IMR-90 (cell line): ENCODE results near the gene DAND5. TPM values are rescaled to one million over a fixed set of nuclear protein-coding genes. Genes with fewer than 3 reads are reported as not detected.

Experiments used
- ATAC-seq: fragments of 200-7000 bp; cut with Tn5 transposase; 2 replicates; pipeline ENCODE4 v1.9.1; 2020; ENCODE audit warnings: low read depth, mild to moderate bottlenecking, moderate library complexity
- BruUV-seq: library from RNA; stranded (reverse); fragments of 400-500 nt; replicated peaks from 2 replicates; lab custom pipeline; 2021; lab: Mats Ljungman, UMichigan
- CTCF ChIA-PET: fragments of 300-600 bp; formaldehyde crosslinking; extraction: SDS; loops from one replicate; lab custom pipeline; 2021; ENCODE audit warnings: antibody characterized with exemption; lab: Yijun Ruan, JAX
- POLR2A ChIA-PET: fragments of 300-600 bp; sonication (Branson Sonifier 250); formaldehyde crosslinking; loops from one replicate; lab custom pipeline; 2022; ENCODE audit warnings: antibody characterized with exemption; ENCODE audit not compliant: unreplicated experiment; lab: Charles Lee
- DNase-seq: peaks from one replicate; pipeline ENCODE4 v3.0.0; 2013
- H2AFZ ChIP-seq: replicated peaks from 2 replicates; pipeline ENCODE3; 2013; ENCODE audit warnings: low read length, mild to moderate bottlenecking; ENCODE audit not compliant: poor library complexity
- H2AK5ac ChIP-seq: 2 replicates; pipeline ENCODE4 v1.6.1; 2013; ENCODE audit warnings: low read depth, low read length, inconsistent platforms
- H2AK9ac ChIP-seq: replicated peaks from 2 replicates; pipeline ENCODE3; 2013; ENCODE audit warnings: mild to moderate bottlenecking, low read depth, low read length, moderate library complexity; ENCODE audit not compliant: poor library complexity
- H2BK120ac ChIP-seq: 2 replicates; pipeline ENCODE4 v1.6.1; 2013; ENCODE audit warnings: low read depth, low read length, inconsistent platforms
- H2BK15ac ChIP-seq: 3 replicates; pipeline ENCODE4 v1.6.1; 2013; ENCODE audit warnings: low read depth, low read length, inconsistent platforms
- H2BK20ac ChIP-seq: 2 replicates; pipeline ENCODE4 v1.6.1; 2013; ENCODE audit warnings: low read depth, mild to moderate bottlenecking, inconsistent platforms, low read length, moderate library complexity
- H2BK5ac ChIP-seq: 2 replicates; pipeline ENCODE4 v1.6.1; 2013; ENCODE audit warnings: mild to moderate bottlenecking, low read depth, low read length, inconsistent platforms; ENCODE audit not compliant: poor library complexity, severe bottlenecking
- H3K14ac ChIP-seq: replicated peaks from 2 replicates; pipeline ENCODE4 v1.6.1; 2013; ENCODE audit warnings: low read depth, low read length, inconsistent platforms
- H3K18ac ChIP-seq: 2 replicates; pipeline ENCODE4 v1.6.1; 2013; ENCODE audit warnings: low read depth, low read length, control low read depth
- H3K23ac ChIP-seq: 2 replicates; pipeline ENCODE4 v1.6.1; 2013; ENCODE audit warnings: low read depth, low read length, inconsistent platforms
- H3K27ac ChIP-seq: 2 replicates; pipeline ENCODE4 v1.5.1; 2013; ENCODE audit warnings: mild to moderate bottlenecking, control low read depth, low read length; ENCODE audit not compliant: insufficient read depth
- H3K27me3 ChIP-seq: 2 replicates; pipeline ENCODE4 v1.6.1; 2013; ENCODE audit warnings: low read length; ENCODE audit not compliant: control insufficient read depth, insufficient read depth
- H3K36me3 ChIP-seq: 2 replicates; pipeline ENCODE4 v1.6.1; 2013; ENCODE audit warnings: low read length, mixed read lengths; ENCODE audit not compliant: control insufficient read depth, insufficient read depth
- H3K4ac ChIP-seq: 2 replicates; pipeline ENCODE4 v1.6.1; 2013; ENCODE audit warnings: low read depth, low read length, inconsistent platforms
- H3K4me1 ChIP-seq: 2 replicates; pipeline ENCODE4 v1.6.1; 2013; ENCODE audit warnings: low read length, mixed read lengths; ENCODE audit not compliant: control insufficient read depth, insufficient read depth
- H3K4me2 ChIP-seq: 2 replicates; pipeline ENCODE4 v1.6.1; 2013; ENCODE audit warnings: low read depth, mild to moderate bottlenecking, control low read depth, low read length, moderate library complexity
- H3K4me3 ChIP-seq: 2 replicates; pipeline ENCODE4 v1.5.1; 2013; ENCODE audit warnings: low read depth, mild to moderate bottlenecking, control low read depth, low read length, moderate library complexity; ENCODE audit not compliant: insufficient read depth
- H3K56ac ChIP-seq: 2 replicates; pipeline ENCODE4 v1.6.1; 2013; ENCODE audit warnings: low read length, inconsistent platforms; ENCODE audit not compliant: insufficient read depth; ENCODE audit errors: extremely low read depth
- H3K79me1 ChIP-seq, 2 experiments: 2 replicates each; pipeline ENCODE4 v1.6.1; 2013; ENCODE audit warnings: low read length in 2 of 2, inconsistent platforms in 1 of 2, low read depth in 1 of 2
- H3K9ac ChIP-seq: 2 replicates; pipeline ENCODE4 v1.6.1; 2013; ENCODE audit warnings: low read depth, low read length, control low read depth
- H3K9me1 ChIP-seq: 2 replicates; pipeline ENCODE4 v1.6.1; 2013; ENCODE audit warnings: low read length, inconsistent platforms; ENCODE audit not compliant: insufficient read depth
- H3K9me3 ChIP-seq: 2 replicates; pipeline ENCODE4 v1.6.1; 2013; ENCODE audit warnings: low read length; ENCODE audit not compliant: control insufficient read depth, insufficient read depth
- H4K20me1 ChIP-seq: 2 replicates; pipeline ENCODE4 v1.6.1; 2013; ENCODE audit warnings: low read length, inconsistent platforms; ENCODE audit not compliant: insufficient read depth
- H4K5ac ChIP-seq: 2 replicates; pipeline ENCODE4 v1.6.1; 2013; ENCODE audit warnings: mild to moderate bottlenecking, low read depth, low read length, control low read depth
- H4K8ac ChIP-seq, 2 experiments: 2 replicates each; pipeline ENCODE4 v1.6.1; 2013; ENCODE audit warnings: low read depth in 2 of 2, low read length in 2 of 2, control low read depth in 1 of 2, inconsistent platforms in 1 of 2
- H4K91ac ChIP-seq: 2 replicates; pipeline ENCODE4 v1.6.1; 2013; ENCODE audit warnings: low read depth, low read length, inconsistent platforms; ENCODE audit not compliant: insufficient read depth
- BHLHE40 ChIP-seq: fragments of 150-350 bp; IDR thresholded peaks from 2 replicates; pipeline ENCODE4 v1.6.1; 2016; ENCODE audit warnings: mild to moderate bottlenecking, low read depth, low read length
- CTCF ChIP-seq: conservative IDR thresholded peaks from 2 replicates; pipeline ENCODE4 v1.5.1; 2012; ENCODE audit warnings: mild to moderate bottlenecking, low read depth, low read length, improper control_type of control experiment
- ELK1 ChIP-seq: fragments of 150-350 bp; IDR thresholded peaks from 2 replicates; pipeline ENCODE4 v1.6.1; 2016; ENCODE audit warnings: low read depth, mild to moderate bottlenecking, low read length, moderate library complexity, borderline replicate concordance
- FOS ChIP-seq: fragments of 150-350 bp; IDR thresholded peaks from 2 replicates; pipeline ENCODE4 v1.6.1; 2016; ENCODE audit warnings: low read depth, low read length
- RFX5 ChIP-seq: IDR thresholded peaks from 2 replicates; pipeline ENCODE4 v1.8.0; 2012; ENCODE audit warnings: low read depth, mild to moderate bottlenecking, low read length, moderate library complexity
- WGBS, 2 experiments: methylation state at CpG; one replicate each; pipeline versions ENCODE4 v1.1.5 to v1.1.7; 2013; ENCODE audit warnings: missing lambda C conversion rate in 2 of 2; ENCODE audit not compliant: insufficient read length in 1 of 2; ENCODE audit errors: extremely low coverage in 2 of 2; 5-methylcytosine and 5-hydroxymethylcytosine counted together
- dilution Hi-C: fragments of 300-500 bp; cut with HindIII; formaldehyde crosslinking; loops from one replicate; pipeline ENCODE4 v1.14.3; 2018; ENCODE audit warnings: low sequenced_read_pairs; ENCODE audit not compliant: unreplicated experiment
- in situ Hi-C: fragments of 300-500 bp; cut with MboI; formaldehyde crosslinking; loops from 3 replicates; pipeline ENCODE4 v1.14.3; 2019; ENCODE audit warnings: low sequenced_read_pairs, inconsistent platforms, mixed read lengths
- intact Hi-C: fragments of 100-400 bp; cut with micrococcal nuclease; formaldehyde crosslinking; loops from 2 replicates; pipeline ENCODE4 v1.10.0; 2022
- polyA plus RNA-seq, 3 experiments: library from polyadenylated mRNA; depleted of rRNA; stranded (reverse); fragments of >200 nt; gene quantifications; 2 replicates each; pipeline ENCODE4 v1.2.3, GENCODE V29; 2012; ENCODE audit warnings: low replicate concordance in 1 of 3
- total RNA-seq: library from RNA; depleted of rRNA; stranded (reverse); fragments of >200 nt; gene quantifications from 2 replicates; pipeline ENCODE4 v1.2.3, GENCODE V29; 2012

The DAND5 gene
- total and polyA plus RNA-seq, 2 of the 4 experiments (the other 2 are of a cell fraction): 0.03 TPM; not detected in 1

GRCh38 chr19:13007292-13008045 is 38.1 kb downstream of the DAND5 start:
- Histone ChIP-seq H3K36me3 (peaks cover 8% of the 10 kb centered on the region), H4K8ac (no peak overlapping the region), H3K23ac (0 out of 2 replicates have a peak overlapping the region, but pooled peaks have one; percentile 56), H2BK20ac (no peak overlapping the region), H3K4ac (peak overlapping the region; percentile 35; the same call in 1 of the 2 replicates), H3K9me1 (peaks cover 6% of the 10 kb centered on the region; the same call in 1 of the 2 replicates), H2BK15ac (no peak overlapping the region), H3K27ac (no peak overlapping the region; the same call in 1 of the 2 replicates), H4K20me1 (peaks cover 53% of the 10 kb centered on the region), H3K4me3 (no peak overlapping the region), H4K5ac (no peak overlapping the region), H3K79me1 (peaks cover 9 to 67% of the 10 kb centered on the region in 2 experiments), H3K9ac (no peak overlapping the region), H3K4me2 (peak overlapping the region; percentile 22; the same call in 1 of the 2 replicates), H2AK9ac (peak overlapping the region; percentile 76), H3K18ac (no peak overlapping the region), H3K27me3 (no peaks in the 10 kb centered on the region), H3K14ac (no peak overlapping the region), H2AFZ (peak overlapping the region; percentile 5), H3K9me3 (no peaks in the 10 kb centered on the region), H4K91ac (no peak overlapping the region), H2BK5ac (no peak overlapping the region), H3K4me1 (peaks cover 6% of the 10 kb centered on the region; the same call in 1 of the 2 replicates), H3K56ac (no peak overlapping the region), H2BK120ac (no peak overlapping the region), H2AK5ac (peak overlapping the region; percentile 80; the same call in 1 of the 2 replicates)
- 80% methylated on average over 1 of the region's 17 CpGs; no CpG with 5 or more reads in 1 of the 2 experiments for WGBS, 2 experiments
- intact Hi-C loops: no loop called here
- DNase-seq: no peak
- TF ChIP-seq FOS (no peak), CTCF (no peak; the same call in 1 of the 2 replicates), RFX5 (no peak), ELK1 (no peak), BHLHE40 (no peak)
- ATAC-seq: no peak
- BruUV-seq: no TSS peak
- ChIA-PET CTCF (no interaction called here), POLR2A (no interaction called here)
- dilution Hi-C loops: no loop called here
- in situ Hi-C loops: no loop called here
